HG02973 (cell line): ENCODE results near the gene PRKCE.

Experiments
- ATAC-seq: cut with Tn5 transposase; IDR thresholded peaks from one replicate; pipeline ENCODE4 v1.9.1; 2021; ENCODE audit warnings: moderate library complexity; ENCODE audit not compliant: unreplicated experiment

PRKCE gene

DNA sequence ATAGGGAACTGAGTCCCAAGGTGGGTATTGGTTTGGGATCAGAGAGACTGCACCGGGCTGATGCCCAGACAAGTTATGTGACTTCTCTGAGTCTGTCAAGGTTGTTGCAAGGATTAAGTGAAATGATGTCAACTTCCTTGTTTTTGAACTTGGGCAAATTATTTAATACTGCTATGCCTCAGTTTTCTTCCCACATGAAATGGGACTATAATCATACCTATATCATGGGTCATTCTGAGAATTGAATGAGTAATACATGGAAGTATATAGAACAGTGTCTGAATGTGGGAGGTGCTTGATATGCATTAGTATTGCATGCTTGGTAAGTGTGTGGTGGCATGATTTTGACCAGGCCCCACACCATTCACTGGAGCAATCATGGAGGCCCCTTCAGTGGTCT lies 99.0 kb downstream of the PRKCE start:
- no peak for ATAC-seq

DNA sequence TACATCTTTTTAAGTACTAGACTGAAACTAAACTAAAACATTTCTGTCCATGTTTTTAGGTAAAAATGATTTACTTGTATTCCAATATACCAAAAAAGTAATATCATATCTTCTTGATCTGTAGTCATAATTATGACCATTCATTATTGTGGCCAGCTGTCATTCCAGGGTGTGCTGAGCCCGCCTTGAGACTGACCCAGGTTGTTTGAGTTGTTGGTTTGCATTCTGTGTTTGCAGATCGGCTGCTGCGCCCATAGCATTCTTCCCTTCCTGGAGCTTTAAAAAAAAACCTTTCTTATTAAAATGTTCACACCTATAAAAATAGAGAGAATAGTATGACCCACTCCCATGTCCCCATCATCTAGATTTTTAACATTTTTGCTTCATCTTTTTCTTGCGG lies 101.9 kb downstream of the PRKCE start:
- ATAC-seq = no peak

DNA sequence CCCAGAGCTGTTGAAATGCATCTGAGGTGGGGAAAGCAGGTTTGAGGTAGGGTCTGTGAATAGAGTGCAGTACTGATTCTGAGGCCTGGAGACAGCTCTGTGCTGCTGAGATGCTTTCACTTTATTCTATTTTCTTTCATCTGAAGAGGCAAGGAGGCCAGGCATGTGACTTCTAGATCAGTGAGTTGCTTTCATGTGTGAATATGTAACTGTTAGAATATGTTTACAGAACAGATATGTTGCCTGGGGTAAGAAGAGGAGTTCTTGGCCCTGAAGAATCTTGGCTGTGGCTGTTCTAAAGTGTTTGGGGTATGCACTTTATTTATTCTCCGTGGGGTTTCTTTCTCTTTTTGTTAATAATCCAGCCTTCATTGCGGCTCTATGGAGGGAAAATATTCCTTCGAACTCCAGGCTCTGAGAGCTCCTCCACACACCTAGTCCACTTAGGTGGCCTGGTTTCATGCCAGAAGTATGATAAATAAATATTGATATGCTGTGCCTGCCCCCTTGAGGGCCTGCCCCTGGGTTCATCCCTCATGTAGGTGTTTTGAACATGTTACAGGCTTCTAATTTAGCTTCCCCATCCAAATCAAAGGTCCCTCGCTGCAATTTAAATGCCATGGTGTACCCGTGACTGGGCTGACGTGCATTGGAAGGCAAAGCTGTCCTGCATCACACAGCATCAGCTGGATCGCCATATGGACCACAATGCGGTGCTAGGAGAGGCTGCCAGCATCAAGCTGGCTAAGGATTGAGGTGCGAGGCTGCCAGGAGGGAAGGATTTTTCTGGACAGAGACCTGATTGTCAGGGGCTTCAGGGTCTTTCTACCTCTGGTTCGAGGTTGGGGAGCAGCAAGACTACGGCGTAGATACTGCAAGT lies 102.9 kb downstream of the PRKCE start:
- ATAC-seq = no peak

DNA sequence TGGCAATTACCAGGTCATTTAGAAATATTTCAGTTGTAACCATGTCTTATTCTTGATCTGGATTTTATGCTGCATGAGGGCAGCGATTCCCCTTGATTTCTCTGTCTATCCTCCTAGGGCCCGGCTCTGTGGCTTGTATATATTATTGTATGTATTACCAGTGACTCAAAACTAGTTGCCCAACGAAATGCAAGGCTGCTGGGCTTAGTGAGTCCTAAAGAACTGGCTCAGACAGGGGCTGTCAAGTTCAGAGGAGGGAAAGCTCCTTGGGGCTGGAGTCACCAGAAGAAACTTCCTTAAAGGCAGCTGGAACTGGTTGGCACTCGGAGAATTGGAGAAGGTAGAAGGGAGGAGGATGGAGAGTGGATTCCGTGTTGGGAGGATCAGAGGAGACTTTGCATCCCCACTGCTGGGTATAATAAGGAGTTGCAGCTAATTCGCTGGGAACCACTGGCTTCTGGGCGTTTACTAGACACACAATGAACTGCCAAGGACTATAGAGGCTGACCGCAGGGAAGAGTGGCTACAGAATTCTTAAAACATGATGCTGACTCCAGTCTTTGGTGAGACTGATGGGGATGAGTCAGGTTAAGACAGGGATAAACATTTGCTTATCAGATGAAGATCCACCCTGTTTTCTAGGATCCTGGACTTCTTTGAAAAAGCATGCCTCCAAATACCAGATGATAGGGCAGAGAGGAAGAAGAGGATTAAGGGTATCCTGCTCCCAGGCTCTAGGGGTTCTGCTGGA lies 104.3 kb downstream of the PRKCE start:
- ATAC-seq = no peak

DNA sequence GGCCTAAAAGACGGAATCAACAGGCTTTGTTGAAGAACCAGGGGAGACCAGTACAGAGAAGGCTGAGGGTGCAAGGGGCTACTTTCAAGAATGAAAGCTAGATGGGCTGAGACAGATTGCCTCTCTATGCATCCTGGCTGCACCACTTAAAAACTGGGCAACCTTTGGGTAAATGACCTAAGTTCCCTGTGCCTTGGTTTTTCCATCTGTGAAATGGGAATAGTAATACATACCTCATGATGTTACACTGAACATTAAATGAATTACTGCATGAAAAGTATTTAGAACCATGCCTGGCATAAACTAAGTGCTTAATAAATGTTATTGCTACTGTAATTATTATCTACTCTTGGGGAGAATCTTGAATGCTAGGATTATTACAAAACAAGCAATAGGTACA lies 106.5 kb downstream of the PRKCE start:
- no peak for ATAC-seq

DNA sequence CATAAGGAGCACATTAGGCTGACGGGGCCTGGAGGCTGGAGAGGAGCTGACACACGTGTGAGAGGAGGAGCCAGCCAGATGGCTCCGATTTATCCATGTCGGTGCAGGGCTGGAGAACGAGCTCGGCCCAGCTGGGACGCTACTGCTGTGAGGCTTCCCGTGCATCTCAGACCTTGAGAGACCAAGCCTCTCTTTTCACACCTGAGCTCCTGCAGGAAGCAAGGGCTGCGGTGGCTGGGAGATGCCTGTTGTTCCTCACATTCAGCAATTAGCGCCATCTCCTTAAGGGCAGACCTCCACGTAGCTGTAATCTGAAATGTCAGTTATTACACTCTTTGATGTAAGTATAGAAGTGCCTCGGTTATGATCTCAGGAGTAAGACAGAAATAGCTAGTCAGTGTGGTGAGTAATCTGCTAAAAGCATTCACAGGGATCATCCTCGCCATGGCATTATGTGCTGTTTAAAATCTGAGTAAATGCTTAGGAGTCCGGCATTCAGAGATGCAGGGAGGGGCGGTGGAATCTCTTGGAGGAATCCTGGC lies 107.9 kb downstream of the PRKCE start:
- ATAC-seq = no peak

DNA sequence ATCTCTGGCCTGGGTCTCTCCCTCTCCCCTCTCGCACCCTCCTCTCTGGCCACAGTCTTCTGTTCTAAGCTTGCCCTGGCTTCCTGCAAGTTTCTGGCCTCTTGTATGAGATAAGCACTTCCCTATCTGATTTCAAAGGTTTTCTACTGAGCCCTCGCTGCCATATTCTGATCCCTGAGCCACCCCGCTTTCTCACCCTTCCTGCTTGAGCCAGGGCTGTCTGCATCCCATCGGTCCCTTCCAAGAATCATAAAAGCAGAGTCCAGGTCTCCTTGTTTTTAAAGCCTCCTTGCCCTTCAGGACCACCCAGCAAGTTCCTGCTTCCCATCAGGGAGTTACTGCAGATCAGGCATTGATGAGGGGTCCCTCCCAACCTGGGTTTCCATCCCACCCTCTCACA lies 110.2 kb downstream of the PRKCE start:
- no peak for ATAC-seq

DNA sequence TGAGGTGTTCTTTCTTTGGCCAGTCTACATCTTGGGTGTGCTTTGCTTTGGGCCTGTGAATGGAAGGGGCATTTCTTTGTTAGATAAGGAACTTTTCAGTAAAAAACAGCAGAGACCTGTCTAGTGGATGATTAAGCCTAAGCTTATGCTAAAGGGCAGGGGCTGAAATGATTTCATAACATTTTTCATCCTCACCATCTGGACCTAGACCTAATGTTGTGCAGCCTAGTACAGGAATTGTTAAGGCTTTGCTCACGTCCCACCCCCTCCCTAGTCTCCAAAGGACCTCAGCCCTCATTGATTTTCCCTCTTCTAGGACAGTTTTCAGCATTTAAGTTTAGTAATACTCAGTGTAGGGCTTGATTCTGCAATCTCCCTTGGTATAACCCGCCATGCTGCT lies 111.8 kb downstream of the PRKCE start:
- no peak for ATAC-seq

DNA sequence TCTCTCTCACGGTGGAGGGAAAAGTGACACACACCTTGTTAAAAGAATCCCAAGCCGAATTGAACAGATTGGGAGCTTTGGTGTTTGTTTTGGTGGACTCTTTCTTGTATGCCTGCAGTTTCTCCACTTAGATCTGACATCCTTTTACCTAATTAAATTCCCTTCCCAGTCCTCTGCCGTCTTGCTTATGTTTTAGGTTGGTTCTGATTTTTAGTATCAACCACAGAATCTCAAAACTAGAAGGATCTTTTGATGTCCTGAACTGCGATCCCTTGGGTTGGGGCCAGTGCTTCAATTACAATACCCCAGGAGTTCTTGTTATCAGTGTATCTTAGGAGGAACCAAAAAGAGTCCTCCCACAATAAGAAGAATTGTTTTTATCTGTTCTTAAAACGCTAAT lies 112.3 kb downstream of the PRKCE start:
- ATAC-seq = no peak

DNA sequence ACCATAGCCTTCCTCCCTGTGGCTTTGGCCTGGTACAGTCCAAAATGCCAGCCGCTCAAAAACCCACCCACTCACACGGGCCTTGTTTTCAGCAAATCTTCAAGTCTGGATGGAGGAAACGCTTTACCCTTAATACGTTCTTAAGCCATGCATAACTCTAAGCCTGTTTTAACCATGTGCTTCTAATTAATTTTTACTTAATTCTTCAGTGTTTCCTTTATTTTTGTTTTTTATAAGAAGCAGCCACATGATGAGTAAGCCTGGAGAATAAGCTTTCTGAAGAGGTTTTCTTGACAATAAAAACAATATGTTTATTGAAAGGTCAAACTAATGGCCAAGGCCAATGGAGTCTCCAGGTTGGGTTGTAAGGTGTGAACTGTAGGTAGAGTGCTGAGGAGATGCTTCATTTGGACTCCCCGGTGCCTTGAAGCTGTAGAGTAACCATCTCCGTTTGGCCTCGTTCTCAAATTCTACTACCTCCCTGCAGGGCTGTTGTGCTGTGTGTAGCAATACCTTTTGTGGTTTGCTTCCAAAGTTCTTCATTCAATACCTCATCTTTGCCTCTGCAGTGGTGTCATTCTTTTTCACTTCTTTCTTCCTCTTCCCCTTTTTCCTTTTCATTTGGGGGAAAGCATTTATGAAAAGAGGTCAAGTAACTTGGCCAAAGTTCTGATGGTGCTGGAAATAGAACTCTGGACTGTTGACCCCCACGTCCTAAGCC lies 113.7 kb downstream of the PRKCE start:
- no peak for ATAC-seq

DNA sequence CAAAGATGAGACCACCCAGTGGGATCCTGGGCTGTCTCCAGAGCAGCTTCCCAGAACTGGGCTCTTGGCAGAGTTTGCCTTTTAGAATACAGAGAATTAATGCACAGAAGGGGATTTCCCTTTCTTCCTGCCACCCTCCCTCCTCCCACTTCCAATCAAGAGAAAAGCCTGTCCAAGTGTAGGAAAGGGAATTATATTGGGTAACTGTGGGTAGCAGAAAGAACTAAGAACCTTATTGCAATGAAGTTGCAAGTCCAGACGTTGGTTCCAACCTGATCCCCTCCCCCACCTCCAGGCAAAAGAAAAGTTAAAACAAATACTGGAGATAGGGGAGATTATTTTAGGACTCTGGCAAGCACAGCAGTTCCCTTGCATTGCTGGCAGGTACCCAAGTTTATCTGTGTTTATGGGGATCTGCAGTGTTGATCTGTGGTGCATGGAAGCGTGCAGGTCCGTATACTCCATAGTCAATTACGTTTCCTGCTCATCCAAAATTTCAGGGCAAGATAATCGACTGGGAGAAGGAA lies 114.3 kb downstream of the PRKCE start:
- ATAC-seq = no peak

DNA sequence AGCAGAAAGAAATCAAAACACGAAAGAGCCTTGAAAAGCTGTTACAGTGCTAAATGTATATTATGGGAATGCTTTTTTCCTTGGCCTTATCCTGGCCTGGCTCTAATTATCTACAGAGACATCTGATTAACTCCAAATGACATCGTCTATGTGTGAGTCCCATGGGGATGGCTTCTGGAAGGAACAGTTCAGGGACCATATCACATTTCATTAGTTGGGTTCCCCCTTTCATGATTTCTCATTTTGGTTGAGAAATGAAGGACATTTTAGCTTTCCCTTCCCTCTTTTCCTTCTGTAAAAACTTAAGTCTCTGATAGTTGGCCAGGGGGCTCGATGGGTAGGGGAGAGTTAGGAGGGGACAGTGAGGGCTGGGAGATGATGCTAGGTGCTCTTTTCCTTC lies 116.7 kb downstream of the PRKCE start:
- no peak for ATAC-seq

DNA sequence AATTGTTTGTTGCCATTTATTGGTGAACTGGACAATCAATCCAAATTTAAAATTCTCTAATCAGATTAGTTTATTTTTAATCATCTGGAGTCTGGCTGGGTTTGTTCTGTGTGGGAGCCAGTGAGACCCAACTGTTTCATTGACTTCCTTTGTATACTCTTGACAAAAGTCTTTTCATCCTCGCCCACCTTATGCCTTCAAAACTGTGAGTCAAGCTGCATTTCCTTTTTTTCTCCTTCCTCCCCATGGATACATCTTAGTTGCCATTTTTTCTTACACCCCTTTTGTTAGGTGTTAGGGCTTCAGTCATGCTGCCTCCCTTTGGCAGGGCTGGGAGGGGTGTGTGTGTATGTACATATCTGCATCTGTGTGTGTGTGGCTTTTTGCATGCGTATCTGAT lies 117.6 kb downstream of the PRKCE start:
- no peak for ATAC-seq

DNA sequence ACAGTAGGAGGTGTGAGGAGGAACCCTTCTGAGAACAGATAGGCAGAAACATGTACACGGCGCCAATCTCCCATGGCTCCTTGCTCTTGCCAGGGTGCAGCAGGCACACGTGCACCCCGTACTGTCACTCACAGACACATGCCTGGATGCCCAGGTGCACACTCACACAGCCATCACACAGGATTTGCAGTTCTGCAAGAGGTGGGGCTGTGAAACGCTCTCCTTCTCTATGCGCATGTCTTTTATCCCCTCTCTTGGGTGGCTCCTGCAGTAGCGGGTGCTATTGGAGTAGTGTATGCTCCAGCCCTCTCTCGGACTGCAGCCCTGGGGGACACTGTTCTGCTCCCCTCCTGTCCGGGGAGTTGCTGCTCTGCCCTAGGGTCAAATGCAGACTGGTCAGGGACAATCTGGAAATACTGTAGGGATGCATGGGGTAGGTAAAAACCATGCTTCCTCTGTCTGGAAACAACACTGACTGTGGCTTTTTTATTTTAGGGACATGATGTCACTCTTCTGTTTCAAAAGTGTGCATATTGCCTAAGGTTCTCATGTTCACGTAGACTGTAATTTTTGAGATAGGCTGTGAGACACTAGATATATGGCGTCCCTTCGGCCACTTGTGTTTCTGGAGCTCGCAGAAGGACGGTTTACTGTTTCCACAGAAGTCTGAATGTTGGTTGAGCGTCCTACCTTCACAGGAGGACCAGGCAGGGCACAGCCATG lies 118.5 kb downstream of the PRKCE start:
- ATAC-seq = no peak

DNA sequence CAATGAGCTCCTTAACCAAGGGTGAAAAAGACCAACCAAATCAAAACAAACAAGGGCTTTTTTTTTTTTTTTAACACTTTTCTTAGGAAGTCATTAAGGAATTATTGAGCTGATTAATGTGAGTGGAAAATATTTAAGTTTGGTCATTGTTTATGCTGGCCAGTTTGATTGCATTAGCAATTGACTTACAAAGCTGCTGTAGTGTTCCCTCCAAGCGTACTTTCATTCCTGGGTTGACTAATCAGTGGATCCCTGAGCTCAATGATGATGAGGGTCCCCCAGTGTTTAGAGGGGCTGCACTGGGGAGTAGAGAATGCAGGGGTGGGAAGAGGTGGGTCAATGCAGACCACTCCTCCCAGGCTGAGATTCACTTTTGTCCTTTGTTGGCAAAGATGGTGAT lies 119.3 kb downstream of the PRKCE start:
- ATAC-seq = no peak

DNA sequence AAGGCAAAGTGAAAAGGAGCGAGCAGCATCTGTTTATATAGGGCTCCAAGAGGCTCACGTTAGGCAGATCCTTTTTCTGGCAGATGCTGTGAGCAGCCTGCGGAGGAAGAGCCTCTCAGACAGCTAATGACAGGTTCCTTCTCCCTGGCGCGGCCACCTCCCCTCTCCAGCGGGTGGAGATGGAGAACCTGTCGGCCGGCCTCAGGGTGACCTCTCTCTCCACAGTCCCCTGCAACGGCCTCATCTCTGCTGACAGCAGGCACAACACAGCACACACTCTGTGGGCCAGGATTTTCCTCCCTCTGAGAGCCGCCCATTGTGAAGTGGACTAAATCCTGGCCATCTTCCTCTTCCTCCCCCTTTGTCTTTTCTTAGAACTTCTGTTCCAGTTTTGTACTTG lies 119.8 kb downstream of the PRKCE start:
- ATAC-seq = no peak

DNA sequence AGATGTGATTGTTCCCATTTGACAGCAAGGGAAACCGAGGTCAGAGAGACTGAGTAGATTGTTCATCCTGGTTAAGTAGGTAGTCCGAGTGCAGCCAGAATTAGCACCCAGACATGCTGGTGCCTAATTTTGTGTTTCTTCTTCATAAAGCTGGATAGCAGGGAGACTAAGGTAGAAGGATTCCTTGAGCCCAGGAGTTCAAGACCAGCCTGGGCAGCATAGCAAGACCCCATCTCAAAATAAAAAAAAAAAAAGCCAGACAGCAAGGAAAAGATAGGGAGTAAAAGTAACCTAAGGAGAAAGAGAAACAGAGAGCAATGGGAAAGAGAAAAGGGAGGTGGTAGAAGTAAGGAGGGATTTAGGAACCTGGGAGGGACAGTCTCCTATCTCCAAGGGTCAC lies 120.6 kb downstream of the PRKCE start:
- no peak for ATAC-seq

DNA sequence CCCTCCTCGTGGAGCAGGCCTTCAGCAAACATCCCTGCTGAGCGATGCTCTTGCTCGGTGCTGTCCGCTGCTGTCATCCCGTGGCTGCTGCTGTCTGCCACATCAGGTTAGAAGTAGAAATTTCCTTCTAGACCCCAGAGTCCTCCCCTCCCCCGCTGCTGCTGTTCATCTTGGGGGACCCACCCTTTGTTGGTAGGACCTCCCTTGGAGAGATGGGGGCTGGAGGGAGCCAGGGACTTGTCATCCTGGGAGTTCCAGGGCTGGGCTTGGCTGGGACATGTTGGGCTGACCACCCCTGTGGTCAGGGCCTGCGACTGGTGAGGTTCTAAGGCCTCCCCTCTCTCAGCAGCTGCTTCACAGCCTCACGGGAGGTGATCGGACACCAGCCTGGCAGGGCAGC lies 122.4 kb downstream of the PRKCE start:
- ATAC-seq = no peak

DNA sequence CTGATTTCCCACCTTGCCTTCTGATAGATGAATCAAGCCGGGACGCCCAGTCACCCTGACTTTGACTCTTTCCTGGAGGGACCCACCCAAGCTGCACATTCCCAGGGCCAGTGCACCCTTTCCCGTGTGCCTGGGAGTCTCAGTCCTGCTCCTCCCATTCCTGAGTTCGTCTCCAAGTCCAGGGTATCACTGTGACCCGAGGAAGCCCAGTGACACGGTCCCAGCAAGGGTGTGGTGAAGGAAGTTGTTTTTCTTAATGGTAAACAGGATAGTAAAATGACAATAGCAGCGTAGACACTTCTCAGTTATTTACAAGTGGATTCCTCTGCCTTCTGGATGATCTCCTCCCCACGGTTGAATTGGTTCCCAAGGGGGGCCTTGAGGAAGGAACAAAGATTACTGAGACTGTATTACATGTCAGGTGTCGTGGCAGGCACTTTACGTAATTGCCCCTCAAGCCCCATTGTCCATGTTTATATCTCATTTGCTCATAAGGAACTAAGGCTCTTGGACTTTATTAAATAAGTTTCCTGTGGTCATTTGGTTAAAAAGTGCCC lies 123.3 kb downstream of the PRKCE start:
- ATAC-seq = no peak
